NCI-H2171 treated with DMSO at 0.1 percent for 48 hours (cell line): ENCODE results near the gene SPAG17.

Experiments used
- DNase-seq: peaks from one replicate; lab custom pipeline; 2025; lab: John Stamatoyannopoulos, UW

The SPAG17 gene

GRCh38 chr1:118160806-118161205 lies 24.2 kb downstream of the SPAG17 start:
- DNase-seq, result no peak

DNA sequence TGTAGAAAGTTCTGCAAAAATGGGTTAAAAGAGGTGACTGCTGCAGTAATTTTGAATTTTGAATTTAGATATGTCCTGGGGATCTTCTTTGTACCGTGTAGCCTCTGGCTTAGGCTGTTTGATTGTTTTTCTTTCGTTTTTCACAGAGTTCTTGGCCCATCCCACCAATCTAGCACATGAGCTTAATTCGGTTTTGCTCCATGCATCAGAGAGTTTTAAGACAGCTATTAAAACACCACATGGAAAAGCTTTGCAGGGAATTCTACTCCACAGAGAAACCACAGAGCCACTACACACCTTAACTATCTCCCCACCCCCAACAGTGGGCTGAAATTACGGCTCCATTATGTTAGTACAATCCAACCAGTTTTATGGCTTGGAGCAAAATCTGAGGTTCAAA lies 25.5 kb downstream of the SPAG17 start:
- DNase-seq, result no peak

GRCh38 chr1:118158924-118159323 lies 26.1 kb downstream of the SPAG17 start:
- no peak for DNase-seq

DNA sequence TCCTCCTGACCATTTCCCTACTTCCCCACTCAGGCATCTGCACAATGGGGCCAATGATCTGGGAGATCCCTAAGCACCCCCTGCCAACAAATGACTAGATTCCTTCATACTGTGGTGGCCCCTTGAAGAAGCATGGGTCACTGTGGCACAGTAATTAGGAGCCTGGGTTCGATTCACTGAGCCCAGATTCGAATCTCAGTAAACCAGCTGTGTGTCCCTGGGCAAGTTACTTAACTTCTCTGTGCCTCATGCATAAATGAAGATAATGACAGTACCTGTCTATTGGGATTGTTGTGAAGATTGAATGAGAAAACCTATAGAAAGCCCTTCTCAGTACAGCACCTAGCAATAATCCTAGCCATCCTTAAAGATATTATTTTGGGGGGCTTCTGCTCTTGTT lies 27.5 kb downstream of the SPAG17 start:
- DNase-seq, result no peak

- no peak for DNase-seq
These were observed 29.9 kb downstream of the SPAG17 start for GRCh38 chr1:118155106-118155505.

DNA sequence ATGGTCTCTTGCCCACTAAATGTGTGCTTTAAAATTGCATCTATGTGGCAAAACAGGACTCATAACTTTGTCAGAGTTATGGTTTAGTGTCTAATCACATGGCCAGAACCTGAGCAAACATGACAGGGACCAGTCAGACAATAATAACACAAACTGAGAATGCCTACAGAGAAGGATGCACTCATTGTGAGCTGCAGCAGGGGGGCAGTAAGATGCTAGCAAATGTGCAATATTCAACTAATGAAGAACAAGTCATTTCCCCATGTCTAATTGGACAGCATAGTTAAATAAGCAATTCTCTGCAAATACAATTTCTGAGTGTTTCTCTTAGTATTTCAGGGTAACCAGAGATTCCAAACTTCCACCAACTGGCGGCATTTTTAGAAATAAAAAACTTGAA lies 30.8 kb downstream of the SPAG17 start:
- no peak for DNase-seq

GRCh38 chr1:118151312-118151937 lies 33.6 kb downstream of the SPAG17 start:
- DNase-seq, result peak; percentile 43

GRCh38 chr1:118149799-118150198 lies 35.2 kb downstream of the SPAG17 start:
- no peak for DNase-seq

GRCh38 chr1:118148034-118148433 lies 37.0 kb downstream of the SPAG17 start:
- no peak for DNase-seq

DNA sequence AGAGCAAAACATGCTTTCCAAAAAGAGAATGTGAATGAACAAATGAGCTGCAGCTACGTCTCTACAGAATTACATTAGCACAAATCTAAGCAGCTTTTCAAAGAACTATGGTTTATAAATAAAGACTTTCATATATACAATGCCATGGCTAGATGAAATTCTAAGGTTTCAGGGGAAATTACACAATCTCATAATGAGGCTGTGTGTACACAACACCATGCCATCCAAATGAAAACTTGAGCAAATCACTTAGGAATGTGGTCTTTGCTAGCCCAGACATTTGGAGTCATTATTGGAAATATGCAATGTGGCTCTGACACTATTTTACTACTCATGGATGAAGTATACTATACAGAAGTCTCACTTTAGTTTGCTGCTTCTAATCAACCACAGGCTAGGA lies 37.5 kb downstream of the SPAG17 start:
- no peak for DNase-seq

DNA sequence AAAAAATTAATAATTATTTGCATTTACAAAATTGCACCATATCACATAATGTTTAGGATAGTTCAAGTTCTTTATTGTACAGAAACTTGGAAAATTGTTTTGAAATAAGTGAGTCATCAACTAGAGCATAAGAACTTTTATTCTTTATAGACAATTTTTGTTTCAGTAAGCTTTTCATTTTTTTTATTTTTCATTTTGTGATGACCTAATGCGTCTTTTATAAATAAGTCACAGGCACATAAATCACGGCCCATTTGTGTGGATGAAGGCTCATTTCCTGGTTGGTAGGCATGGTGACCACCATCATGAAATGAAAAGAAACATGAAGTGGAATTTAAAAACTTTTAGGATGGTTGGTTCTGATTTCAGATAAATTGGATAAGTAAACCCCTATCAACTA lies 39.3 kb downstream of the SPAG17 start:
- DNase-seq, result no peak

GRCh38 chr1:118144684-118145083 lies 40.3 kb downstream of the SPAG17 start:
- no peak for DNase-seq

DNA sequence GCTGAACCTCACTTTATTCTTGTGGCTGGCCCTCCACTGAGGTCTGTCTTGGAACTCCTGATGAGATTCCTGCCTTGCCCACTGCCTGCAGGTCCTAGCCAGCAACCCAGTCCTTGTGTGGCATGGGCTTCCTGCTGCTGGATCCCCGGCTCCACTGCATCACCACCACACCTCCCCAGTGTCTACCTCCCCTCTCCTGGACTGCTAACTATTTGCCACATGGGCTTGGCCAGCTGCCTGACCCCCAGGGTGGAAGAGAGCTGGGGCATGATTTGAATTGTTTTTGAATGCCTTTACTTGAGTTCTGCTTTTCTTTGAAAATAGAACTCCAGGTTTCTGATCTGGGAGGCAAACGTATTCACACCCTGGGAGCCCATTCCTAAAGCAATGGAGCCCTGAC lies 41.2 kb downstream of the SPAG17 start:
- DNase-seq, result no peak

- no peak for DNase-seq
These were observed 41.9 kb downstream of the SPAG17 start for GRCh38 chr1:118143121-118143520.

GRCh38 chr1:118142546-118142945 lies 42.5 kb downstream of the SPAG17 start:
- DNase-seq, result no peak

- DNase-seq, result no peak
These were observed 47.1 kb downstream of the SPAG17 start for GRCh38 chr1:118137900-118138299.

- DNase-seq, result no peak
These were observed 48.7 kb downstream of the SPAG17 start for GRCh38 chr1:118136187-118136941.

GRCh38 chr1:118132000-118132399 lies 53.0 kb downstream of the SPAG17 start:
- no peak for DNase-seq

DNA sequence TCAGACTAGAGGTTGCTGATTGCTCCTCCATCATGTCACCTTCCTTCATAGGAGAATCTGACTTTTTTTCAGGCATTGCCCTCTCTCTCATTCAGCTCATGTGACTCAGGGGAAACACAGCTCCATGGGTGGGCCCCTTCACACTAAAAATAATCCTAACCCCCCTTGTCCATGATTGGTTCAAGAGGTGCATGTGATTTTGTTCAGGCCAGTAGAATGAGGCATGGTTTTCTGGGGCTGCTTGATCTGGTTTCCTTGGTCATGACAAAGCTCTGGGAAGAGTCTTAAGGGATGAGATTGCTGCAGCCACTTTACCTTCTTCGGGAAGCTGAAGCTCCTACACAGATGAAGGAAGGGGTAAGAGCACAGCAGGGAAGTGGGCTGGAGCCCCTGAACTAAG lies 56.3 kb downstream of the SPAG17 start:
- no peak for DNase-seq

- no peak for DNase-seq
These were observed 61.0 kb downstream of the SPAG17 start for GRCh38 chr1:118124064-118124463.

- no peak for DNase-seq
These were observed 61.8 kb downstream of the SPAG17 start for GRCh38 chr1:118123116-118123839.

DNA sequence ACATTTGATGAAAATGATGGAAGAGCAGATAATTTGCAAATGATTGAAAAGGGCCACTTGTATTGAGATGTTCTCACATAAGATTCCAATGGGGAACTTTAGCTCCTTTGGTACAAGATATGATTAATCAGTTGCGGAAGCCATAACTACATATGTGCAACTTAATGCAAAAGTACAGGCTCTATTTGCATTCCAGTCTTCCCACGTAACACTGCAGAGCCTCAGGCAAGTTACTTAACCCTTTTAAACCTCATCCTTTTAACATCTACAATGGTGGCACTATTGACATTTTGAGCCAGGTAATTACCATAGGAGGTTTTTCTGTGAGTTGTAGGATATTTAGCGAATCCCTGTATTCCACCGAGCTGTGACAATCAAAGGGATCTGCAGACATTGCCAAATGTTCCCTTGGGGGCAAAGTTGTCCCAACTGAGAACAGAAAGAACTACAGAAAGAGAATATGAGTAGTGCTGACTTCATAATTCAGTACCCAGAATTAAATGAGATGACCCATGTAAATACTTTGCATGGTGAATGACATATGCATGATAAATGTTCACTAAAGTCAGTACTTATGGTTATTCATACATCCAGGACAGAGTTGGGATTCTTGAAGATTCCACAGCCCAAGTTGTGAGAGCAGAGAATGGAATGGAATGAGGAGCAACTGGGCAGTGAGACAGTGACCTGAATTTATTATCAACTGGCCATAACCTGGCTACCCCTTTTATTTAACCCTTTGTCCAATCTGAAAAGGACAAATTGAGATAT lies 62.6 kb downstream of the SPAG17 start:
- no peak for DNase-seq
